ENCODE measurements around the gene MAP4K4. TPM values are rescaled to one million over a fixed set of nuclear protein-coding genes. Genes with fewer than 3 reads are reported as not detected.

MAP4K4 gene
- total and polyA plus RNA-seq, 2 of the 13 experiments (the other 11 are each of a cell fraction or from before 2014, with no cell fraction given), result 105 to 264 TPM

- TF ChIP-seq ZKSCAN1 (IDR thresholded peaks at IDR 0.05; ENCODE audit: low read length) (peak; percentile 73), EP300 (IDR thresholded peaks at IDR 0.05; ENCODE audit: low read depth in 2 of 2, low read length in 2 of 2) (peak; percentile 91 to 98), EP300 (CRISPR knock-in tag; IDR thresholded peaks at IDR 0.05; ENCODE audit: borderline replicate concordance) (peak; percentile 90), ZNF264 (CRISPR knock-in tag; IDR thresholded peaks at IDR 0.05) (peak; percentile 73; the same call in 1 of the 2 replicates), ATF7-NPFF (CRISPR knock-in tag; IDR thresholded peaks at IDR 0.05; ENCODE audit: low read depth) (peak; percentile 26; the same call in 1 of the 2 replicates), RBM39 (IDR thresholded peaks at IDR 0.05; ENCODE audit: low read depth, low read length, poor library complexity, severe bottlenecking) (no peak), ZNF550 (CRISPR knock-in tag; IDR thresholded peaks at IDR 0.05; ENCODE audit: borderline replicate concordance) (no peak), ZNF629 (CRISPR knock-in tag; conservative IDR thresholded peaks at IDR 0.05) (0 out of 2 replicates have a peak, but pooled peaks have one; percentile 31), POLR2AphosphoS5 (IDR thresholded peaks at IDR 0.05; ENCODE audit: low read depth, low read length) (0 out of 2 replicates have a peak, but pooled peaks have one; percentile 7), GTF2F1 (IDR thresholded peaks at IDR 0.05; ENCODE audit: low read length) (no peak), ZNF703 (CRISPR knock-in tag; IDR thresholded peaks at IDR 0.05; ENCODE audit: borderline replicate concordance) (no peak), MXD4 (CRISPR knock-in tag; IDR thresholded peaks at IDR 0.05) (peak; percentile 78), FIP1L1 (IDR thresholded peaks at IDR 0.05; ENCODE audit: borderline replicate concordance, insufficient read depth, low read depth, low read length) (no peak), ARNT2 (CRISPR knock-in tag; IDR thresholded peaks at IDR 0.05; ENCODE audit: low read depth) (peak; percentile 66; the same call in 1 of the 2 replicates), ZNF7 (CRISPR knock-in tag; IDR thresholded peaks at IDR 0.05) (no peak), PPARG (CRISPR knock-in tag; conservative IDR thresholded peaks at IDR 0.05) (peak; percentile 80), KAT2B (IDR thresholded peaks at IDR 0.05; ENCODE audit: borderline replicate concordance, low read depth, low read length) (no peak), ZNF503 (CRISPR knock-in tag; IDR thresholded peaks at IDR 0.05) (peak; percentile 86), FOXP1 (IDR thresholded peaks at IDR 0.05) (peak; percentile 53; the same call in 1 of the 2 replicates), FOXP1 (CRISPR knock-in tag; IDR thresholded peaks at IDR 0.05) (peak; percentile 96), CEBPG (CRISPR knock-in tag; IDR thresholded peaks at IDR 0.05) (peak; percentile 75), HMG20B (CRISPR knock-in tag; conservative IDR thresholded peaks at IDR 0.05) (peak; percentile 83; the same call in 1 of the 2 replicates), NR2C2 (CRISPR knock-in tag; IDR thresholded peaks at IDR 0.05; ENCODE audit: borderline replicate concordance) (peak; percentile 66; the same call in 1 of the 2 replicates), SKIL (CRISPR knock-in tag; IDR thresholded peaks at IDR 0.05; ENCODE audit: borderline replicate concordance) (peak; percentile 80)
- TF ChIP-seq, protein P1, sequence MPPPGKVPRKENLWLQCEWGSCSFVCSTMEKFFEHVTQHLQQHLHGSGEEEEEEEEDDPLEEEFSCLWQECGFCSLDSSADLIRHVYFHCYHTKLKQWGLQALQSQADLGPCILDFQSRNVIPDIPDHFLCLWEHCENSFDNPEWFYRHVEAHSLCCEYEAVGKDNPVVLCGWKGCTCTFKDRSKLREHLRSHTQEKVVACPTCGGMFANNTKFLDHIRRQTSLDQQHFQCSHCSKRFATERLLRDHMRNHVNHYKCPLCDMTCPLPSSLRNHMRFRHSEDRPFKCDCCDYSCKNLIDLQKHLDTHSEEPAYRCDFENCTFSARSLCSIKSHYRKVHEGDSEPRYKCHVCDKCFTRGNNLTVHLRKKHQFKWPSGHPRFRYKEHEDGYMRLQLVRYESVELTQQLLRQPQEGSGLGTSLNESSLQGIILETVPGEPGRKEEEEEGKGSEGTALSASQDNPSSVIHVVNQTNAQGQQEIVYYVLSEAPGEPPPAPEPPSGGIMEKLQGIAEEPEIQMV (CRISPR knock-in tag; IDR thresholded peaks at IDR 0.05; ENCODE audit: low read depth), result no peak
These were observed 74.4 kb downstream of the MAP4K4 start (continued) for GRCh38 chr2:101771910-101772321.
